NCI-H146 treated with DMSO at 0.1 percent for 48 hours (cell line): ENCODE results near the gene TPCN2.

Source experiments
- DNase-seq: peaks from one replicate; lab custom pipeline; 2025; ENCODE audit not compliant: unreplicated experiment; lab: John Stamatoyannopoulos, UW

TPCN2 gene

DNA sequence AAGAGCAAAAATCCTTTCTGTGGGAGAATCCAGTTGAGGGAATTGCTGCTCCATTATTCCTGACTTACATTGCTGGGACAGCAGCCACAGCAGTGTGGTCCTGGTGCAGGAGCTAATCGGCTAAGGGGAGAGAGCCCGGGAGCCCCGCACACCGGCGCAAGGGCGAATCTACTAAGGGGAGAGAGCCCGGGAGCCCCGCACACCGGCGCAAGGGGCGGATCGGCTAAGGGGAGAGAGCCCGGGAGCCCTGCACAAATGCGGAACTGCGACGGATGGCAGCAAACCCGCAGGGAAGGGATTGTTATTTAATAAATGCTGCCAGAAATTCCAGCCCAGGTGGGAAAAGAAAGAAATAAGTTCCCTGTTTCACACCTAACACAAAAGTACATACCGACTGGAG is 43.5 kb downstream of the TPCN2 start:
- DNase-seq, result no peak

- DNase-seq, result no peak
Measured at GRCh38 chr11:69093106-69093505, 44.4 kb downstream of the TPCN2 start.

GRCh38 chr11:69094111-69094914 is 45.6 kb downstream of the TPCN2 start:
- DNase-seq, result peak; percentile 17

DNA sequence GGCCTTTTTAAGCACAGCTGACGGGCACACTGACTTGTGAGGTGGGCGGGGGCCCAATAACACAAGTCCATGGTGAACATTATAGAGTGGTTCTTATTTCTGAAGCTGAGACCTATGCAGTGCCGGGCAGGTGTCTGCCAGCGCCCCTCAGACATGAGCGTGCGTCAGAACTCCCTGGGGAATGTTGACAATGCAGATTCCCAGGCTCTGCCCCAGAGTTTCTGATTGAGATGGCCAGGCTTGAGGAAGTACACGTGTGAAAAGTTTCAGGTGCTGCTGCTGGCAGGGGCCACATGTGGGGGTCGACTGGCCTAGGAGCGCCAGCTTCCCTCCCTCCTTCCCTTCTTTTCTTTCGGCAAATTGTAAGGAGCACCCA is 46.2 kb downstream of the TPCN2 start:
- DNase-seq, result no peak

- no peak for DNase-seq
Measured at GRCh38 chr11:69095300-69095699, 46.6 kb downstream of the TPCN2 start.

DNA sequence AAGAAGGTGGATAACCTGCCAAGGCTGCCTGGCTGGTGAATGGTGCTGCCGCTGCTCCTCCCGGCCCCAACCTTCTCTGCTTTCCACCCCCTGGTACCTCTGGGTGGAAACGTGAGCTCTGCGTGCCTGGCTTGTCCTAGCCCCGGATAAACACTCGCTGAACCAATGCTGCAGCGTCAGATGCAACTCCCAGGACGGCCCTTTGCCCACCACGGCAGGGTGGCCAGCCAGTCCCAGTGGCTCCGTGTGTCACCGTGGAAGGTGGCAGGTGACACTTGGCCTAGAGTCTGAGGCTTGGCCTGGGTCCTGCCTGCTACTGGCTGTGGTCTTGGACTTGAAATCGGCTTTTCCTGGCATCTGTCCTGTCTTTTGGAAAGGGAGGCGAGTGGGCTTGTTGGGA is 47.7 kb downstream of the TPCN2 start:
- DNase-seq, result no peak

DNA sequence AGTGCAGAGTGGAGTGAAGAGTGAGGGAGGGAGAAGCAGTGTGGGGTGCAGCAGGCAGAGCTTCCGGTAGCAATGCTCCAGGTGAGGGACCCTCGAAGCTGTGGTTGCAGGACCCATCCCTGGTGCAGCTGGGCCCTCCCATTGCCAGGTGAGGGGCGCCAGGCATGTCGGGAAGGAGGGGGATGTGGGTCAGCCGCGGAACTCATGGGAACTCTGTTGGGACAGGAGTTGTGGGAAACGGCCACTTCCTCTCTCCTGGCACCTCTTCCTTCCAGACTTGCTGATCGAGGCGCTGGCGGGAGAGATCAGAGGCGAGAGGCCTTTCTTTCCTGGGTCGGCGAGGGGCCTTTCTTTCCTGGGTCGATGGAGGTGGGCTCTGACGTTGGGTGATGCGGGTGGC is 48.5 kb downstream of the TPCN2 start:
- DNase-seq, result no peak

GRCh38 chr11:69099180-69099579 is 50.4 kb downstream of the TPCN2 start:
- DNase-seq, result no peak

- no peak for DNase-seq
Measured at GRCh38 chr11:69100454-69101114, 51.9 kb downstream of the TPCN2 start.

DNA sequence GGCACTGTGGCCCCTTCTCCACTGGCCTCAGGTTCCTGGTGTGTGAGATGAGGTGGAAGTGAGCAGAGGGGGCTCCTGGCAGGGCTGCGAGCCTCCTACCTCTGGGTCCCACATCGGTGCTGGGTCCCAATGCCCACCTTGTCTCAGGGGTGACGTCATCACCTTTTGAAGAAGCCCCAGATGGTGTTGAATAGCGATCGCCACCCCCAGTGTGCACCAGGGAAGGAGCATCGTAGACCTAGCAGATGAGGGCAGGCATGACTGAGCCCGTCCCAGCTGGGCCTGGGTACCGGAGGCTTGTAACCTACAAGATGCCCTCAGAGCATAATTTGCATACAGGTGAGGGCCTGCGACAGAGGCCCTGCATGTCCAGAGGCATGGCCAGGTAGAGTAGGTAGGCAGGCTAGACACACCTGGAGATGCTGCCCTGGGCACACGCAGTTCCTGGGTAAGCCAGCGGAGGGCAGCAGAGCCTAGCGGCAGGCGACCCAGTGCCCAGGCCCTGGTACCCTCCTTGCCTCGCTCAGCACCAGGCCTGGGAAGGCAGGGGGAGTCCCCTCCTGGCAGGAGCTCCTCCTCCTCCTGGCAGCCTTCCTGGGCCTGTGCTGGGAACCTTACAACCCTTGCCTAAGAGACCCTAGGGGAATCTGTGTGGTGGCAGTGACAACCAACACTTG is 52.5 kb downstream of the TPCN2 start:
- peak; percentile 72 for DNase-seq

- DNase-seq, result no peak
Measured at GRCh38 chr11:69101792-69102695, 53.3 kb downstream of the TPCN2 start.

- DNase-seq, result no peak
Measured at GRCh38 chr11:69102732-69103615, 54.2 kb downstream of the TPCN2 start.

GRCh38 chr11:69104212-69104855 is 55.6 kb downstream of the TPCN2 start:
- DNase-seq, result no peak

- no peak for DNase-seq
Measured at GRCh38 chr11:69104856-69105395, 56.2 kb downstream of the TPCN2 start.

- no peak for DNase-seq
Measured at GRCh38 chr11:69105461-69106030, 56.8 kb downstream of the TPCN2 start.

- no peak for DNase-seq
Measured at GRCh38 chr11:69106031-69106811, 57.5 kb downstream of the TPCN2 start.

DNA sequence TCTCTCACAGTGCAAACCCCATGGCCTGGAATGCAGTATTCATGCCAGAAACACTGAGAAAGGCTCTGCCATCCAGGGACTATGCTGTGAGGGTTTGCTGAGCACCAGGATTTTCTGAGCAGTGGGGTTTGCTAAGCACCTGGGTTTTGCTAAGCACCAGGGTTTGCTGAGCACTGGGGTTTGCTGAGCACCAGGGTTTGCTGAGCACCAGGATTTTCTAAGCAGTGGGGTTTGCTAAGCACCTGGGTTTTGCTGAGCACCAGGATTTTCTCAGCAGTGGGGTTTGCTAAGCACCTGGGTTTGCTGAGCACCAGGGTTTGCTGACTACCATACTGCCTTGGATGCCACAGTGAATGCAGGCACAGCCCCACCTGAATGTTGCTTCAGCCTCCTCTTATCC is 58.7 kb downstream of the TPCN2 start:
- DNase-seq, result no peak

GRCh38 chr11:69108030-69108429 is 59.3 kb downstream of the TPCN2 start:
- DNase-seq, result no peak
